ENCODE data around the gene SLC32A1.
A peak's percentile ranks its signal among the peaks of the same experiment; 100 is the strongest.

Gene SLC32A1

GRCh38 chr20:38730989-38731737, 6.9 kb downstream of the SLC32A1 start:
- Histone ChIP-seq H3K27me3 (peaks cover 93% of the 10 kb centered on the region), H3K36me3 (no peaks in the 10 kb centered on the region), H3K9me3 (peaks cover 3% of the 10 kb centered on the region; the same call in 1 of the 2 replicates), H3K4me3 (ENCODE audit: low read depth, low read length) (peak overlapping the region; percentile 69), H3K4me1 (no peaks in the 10 kb centered on the region)
- TF ChIP-seq, protein P1, sequence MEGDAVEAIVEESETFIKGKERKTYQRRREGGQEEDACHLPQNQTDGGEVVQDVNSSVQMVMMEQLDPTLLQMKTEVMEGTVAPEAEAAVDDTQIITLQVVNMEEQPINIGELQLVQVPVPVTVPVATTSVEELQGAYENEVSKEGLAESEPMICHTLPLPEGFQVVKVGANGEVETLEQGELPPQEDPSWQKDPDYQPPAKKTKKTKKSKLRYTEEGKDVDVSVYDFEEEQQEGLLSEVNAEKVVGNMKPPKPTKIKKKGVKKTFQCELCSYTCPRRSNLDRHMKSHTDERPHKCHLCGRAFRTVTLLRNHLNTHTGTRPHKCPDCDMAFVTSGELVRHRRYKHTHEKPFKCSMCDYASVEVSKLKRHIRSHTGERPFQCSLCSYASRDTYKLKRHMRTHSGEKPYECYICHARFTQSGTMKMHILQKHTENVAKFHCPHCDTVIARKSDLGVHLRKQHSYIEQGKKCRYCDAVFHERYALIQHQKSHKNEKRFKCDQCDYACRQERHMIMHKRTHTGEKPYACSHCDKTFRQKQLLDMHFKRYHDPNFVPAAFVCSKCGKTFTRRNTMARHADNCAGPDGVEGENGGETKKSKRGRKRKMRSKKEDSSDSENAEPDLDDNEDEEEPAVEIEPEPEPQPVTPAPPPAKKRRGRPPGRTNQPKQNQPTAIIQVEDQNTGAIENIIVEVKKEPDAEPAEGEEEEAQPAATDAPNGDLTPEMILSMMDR (IDR thresholded peaks at IDR 0.05; ENCODE audit: low read depth, low read length) = peak; percentile 98
- peak; percentile 87 for DNase-seq

GRCh38 chr20:38731738-38732113, 7.4 kb downstream of the SLC32A1 start:
- Histone ChIP-seq H3K9me3 (peaks cover 3% of the 10 kb centered on the region; the same call in 1 of the 2 replicates), H3K4me3 (ENCODE audit: low read depth, low read length) (no peak overlapping the region), H3K4me1 (no peaks in the 10 kb centered on the region), H3K27me3 (peaks cover 93% of the 10 kb centered on the region), H3K36me3 (no peaks in the 10 kb centered on the region)
- TF ChIP-seq, protein P1 (IDR thresholded peaks at IDR 0.05; ENCODE audit: low read depth, low read length) = no peak
- no peak for DNase-seq

DNA sequence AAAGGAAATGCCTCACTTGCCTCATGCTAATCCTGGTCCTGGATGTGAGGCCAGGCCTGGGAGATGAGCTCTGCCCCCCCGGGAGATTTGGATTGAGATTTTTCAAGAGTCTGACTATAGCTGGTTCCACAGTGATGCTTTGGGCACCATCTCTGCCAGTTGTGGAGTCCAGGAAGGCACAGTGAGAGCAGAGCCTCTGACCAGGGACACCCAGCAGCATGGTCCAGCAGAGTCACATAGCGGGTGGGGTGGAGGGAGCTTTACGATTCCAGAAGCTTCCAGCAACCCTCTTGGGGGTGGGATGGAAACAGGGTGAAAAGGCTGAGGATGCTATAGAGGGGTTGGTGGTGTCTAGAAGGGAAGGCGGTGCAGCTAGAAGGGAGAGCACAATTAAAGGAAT, 8.7 kb downstream of the SLC32A1 start:
- DNase-seq = no peak
- peaks cover 90% of the 10 kb centered on the region for H3K27me3 ChIP-seq
- no peaks in the 10 kb centered on the region for H3K36me3 ChIP-seq
- H3K9me3 ChIP-seq = peaks cover 3% of the 10 kb centered on the region; the same call in 1 of the 2 replicates
- H3K4me3 ChIP-seq (ENCODE audit: low read depth, low read length) = no peak overlapping the region
- no peaks in the 10 kb centered on the region for H3K4me1 ChIP-seq
- TF ChIP-seq, protein P1 (IDR thresholded peaks at IDR 0.05; ENCODE audit: low read depth, low read length) = no peak

DNA sequence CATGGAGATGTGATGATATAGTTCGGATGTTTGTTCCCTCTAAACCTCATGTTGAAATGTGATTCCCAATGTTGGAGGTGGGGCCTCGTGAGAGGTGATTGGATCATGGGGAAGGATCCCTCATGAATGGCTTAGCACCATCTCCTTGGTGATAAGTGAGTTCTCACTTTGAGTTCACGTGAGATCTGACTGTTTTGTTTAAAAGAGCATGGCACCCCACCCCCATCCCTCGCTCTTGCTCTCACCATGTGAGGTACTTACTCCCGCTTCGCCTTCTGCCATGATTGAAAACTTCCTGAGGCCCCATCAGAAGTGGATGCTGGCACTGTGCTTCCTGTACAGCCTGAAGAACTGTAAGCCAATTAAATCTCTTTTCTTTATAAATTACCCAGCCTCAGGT, 10.9 kb downstream of the SLC32A1 start:
- DNase-seq = no peak
- H3K9me3 ChIP-seq = no peaks in the 10 kb centered on the region; the same call in 1 of the 2 replicates
- TF ChIP-seq, protein P1 (IDR thresholded peaks at IDR 0.05; ENCODE audit: low read depth, low read length) = no peak
- H3K4me1 ChIP-seq = no peaks in the 10 kb centered on the region
- peaks cover 85% of the 10 kb centered on the region for H3K27me3 ChIP-seq
- no peaks in the 10 kb centered on the region for H3K36me3 ChIP-seq
- no peak overlapping the region for H3K4me3 ChIP-seq (ENCODE audit: low read depth, low read length)

DNA sequence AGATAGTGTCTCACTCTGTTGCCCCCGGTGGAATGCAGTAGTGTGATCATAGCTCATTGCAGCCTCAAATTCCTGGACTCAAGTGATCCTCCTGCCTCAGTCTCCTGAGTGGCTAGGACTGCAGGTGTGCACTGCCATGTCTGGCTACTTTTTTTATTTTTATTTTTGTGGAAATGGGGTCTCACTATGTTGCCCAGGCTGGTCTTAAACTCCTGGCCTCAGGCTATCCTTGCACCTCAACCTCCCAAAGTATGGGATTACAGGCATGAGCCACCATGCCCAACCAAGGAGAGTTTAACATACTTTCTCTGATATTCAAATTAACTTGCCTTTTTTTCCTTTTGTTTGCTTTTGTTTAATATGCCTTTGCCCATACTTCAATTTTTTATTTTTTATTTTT, 13.6 kb downstream of the SLC32A1 start:
- no peaks in the 10 kb centered on the region for H3K9me3 ChIP-seq
- H3K36me3 ChIP-seq = no peaks in the 10 kb centered on the region
- H3K4me1 ChIP-seq = no peaks in the 10 kb centered on the region
- H3K27me3 ChIP-seq = peaks cover 86% of the 10 kb centered on the region
- no peak overlapping the region for H3K4me3 ChIP-seq (ENCODE audit: low read depth, low read length)
- DNase-seq = no peak
- TF ChIP-seq, protein P1 (IDR thresholded peaks at IDR 0.05; ENCODE audit: low read depth, low read length) = no peak

- H3K4me1 ChIP-seq = peaks cover 6% of the 10 kb centered on the region; the same call in 1 of the 2 replicates
- H3K27me3 ChIP-seq = peaks cover 19% of the 10 kb centered on the region
- no peaks in the 10 kb centered on the region for H3K9me3 ChIP-seq
- H3K4me3 ChIP-seq (ENCODE audit: low read depth, low read length) = no peak overlapping the region
- TF ChIP-seq, protein P1 (IDR thresholded peaks at IDR 0.05; ENCODE audit: low read depth, low read length) = no peak
- DNase-seq = no peak
- no peaks in the 10 kb centered on the region; the same call in 1 of the 2 replicates for H3K36me3 ChIP-seq
Observed at GRCh38 chr20:38745757-38746156, 21.5 kb downstream of the SLC32A1 start.
